GM12864 (cell line): Measurements from ENCODE around the gene CPSF6.

Experiments
- DNase-seq: peaks from one replicate; pipeline ENCODE4 v3.0.0-alpha.2; 2011; ENCODE audit warnings: low read depth
- H3K4me3 ChIP-seq: 2 replicates; pipeline ENCODE4 v1.5.1; 2011; ENCODE audit warnings: mild to moderate bottlenecking, low read depth, low read length, control low read depth
- CTCF ChIP-seq: IDR thresholded peaks from 2 replicates; pipeline ENCODE4 v1.5.1; 2011; ENCODE audit warnings: low read depth, mild to moderate bottlenecking, moderate library complexity, low read length, control low read depth, inconsistent platforms; ENCODE audit errors: missing control alignments

The CPSF6 gene

GRCh38 chr12:69321351-69321750, 82.0 kb downstream of the CPSF6 start:
- H3K4me3 ChIP-seq: no peak overlapping the region
- no peak for DNase-seq
- TF ChIP-seq CTCF: no peak
